NCI-H1436 treated with DMSO at 0.1 percent for 48 hours (cell line): ENCODE results near the gene DDX39B.
"Not testable (repeated sequence)": the region's sequence is repeated elsewhere in the genome, so short reads cannot be mapped to it uniquely, and the experiment has no call there.

ENCODE experiments used
- DNase-seq: peaks from one replicate; lab custom pipeline; 2025; lab: John Stamatoyannopoulos, UW

The DDX39B gene

DNA sequence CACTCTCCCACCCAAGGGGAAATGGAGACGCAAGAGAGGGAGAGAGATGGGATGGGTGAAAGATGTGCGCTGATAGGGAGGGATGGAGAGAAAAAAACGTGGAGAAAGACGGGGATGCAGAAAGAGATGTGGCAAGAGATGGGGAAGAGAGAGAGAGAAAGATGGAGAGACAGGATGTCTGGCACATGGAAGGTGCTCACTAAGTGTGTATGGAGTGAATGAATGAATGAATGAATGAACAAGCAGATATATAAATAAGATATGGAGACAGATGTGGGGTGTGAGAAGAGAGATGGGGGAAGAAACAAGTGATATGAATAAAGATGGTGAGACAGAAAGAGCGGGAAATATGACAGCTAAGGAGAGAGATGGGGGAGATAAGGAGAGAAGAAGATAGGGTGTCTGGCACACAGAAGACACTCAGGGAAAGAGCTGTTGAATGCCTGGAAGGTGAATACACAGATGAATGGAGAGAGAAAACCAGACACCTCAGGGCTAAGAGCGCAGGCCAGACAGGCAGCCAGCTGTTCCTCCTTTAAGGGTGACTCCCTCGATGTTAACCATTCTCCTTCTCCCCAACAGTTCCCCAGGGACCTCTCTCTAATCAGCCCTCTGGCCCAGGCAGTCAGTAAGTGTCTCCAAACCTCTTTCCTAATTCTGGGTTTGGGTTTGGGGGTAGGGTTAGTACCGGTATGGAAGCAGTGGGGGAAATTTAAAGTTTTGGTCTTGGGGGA, 34.3 kb upstream of the DDX39B start:
- no peak for DNase-seq

DNA sequence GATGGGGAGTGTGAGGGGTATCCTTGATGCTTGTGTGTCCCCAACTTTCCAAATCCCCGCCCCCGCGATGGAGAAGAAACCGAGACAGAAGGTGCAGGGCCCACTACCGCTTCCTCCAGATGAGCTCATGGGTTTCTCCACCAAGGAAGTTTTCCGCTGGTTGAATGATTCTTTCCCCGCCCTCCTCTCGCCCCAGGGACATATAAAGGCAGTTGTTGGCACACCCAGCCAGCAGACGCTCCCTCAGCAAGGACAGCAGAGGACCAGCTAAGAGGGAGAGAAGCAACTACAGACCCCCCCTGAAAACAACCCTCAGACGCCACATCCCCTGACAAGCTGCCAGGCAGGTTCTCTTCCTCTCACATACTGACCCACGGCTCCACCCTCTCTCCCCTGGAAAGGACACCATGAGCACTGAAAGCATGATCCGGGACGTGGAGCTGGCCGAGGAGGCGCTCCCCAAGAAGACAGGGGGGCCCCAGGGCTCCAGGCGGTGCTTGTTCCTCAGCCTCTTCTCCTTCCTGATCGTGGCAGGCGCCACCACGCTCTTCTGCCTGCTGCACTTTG, 33.6 kb upstream of the DDX39B start, which contains the start of gene TNF:
TSS of gene TNF (plus strand) at position 231 of the 567 bp plus-strand sequence. CDS start at position 408, 177 bp downstream.
- DNase-seq, result no peak

DNA sequence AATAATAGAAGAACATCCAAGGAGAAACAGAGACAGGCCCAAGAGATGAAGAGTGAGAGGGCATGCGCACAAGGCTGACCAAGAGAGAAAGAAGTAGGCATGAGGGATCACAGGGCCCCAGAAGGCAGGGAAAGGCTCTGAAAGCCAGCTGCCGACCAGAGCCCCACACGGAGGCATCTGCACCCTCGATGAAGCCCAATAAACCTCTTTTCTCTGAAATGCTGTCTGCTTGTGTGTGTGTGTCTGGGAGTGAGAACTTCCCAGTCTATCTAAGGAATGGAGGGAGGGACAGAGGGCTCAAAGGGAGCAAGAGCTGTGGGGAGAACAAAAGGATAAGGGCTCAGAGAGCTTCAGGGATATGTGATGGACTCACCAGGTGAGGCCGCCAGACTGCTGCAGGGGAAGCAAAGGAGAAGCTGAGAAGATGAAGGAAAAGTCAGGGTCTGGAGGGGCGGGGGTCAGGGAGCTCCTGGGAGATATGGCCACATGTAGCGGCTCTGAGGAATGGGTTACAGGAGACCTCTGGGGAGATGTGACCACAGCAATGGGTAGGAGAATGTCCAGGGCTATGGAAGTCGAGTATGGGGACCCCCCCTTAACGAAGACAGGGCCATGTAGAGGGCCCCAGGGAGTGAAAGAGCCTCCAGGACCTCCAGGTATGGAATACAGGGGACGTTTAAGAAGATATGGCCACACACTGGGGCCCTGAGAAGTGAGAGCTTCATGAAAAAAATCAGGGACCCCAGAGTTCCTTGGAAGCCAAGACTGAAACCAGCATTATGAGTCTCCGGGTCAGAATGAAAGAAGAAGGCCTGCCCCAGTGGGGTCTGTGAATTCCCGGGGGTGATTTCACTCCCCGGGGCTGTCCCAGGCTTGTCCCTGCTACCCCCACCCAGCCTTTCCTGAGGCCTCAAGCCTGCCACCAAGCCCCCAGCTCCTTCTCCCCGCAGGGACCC, 32.6 kb upstream of the DDX39B start:
- DNase-seq, result no peak

DNA sequence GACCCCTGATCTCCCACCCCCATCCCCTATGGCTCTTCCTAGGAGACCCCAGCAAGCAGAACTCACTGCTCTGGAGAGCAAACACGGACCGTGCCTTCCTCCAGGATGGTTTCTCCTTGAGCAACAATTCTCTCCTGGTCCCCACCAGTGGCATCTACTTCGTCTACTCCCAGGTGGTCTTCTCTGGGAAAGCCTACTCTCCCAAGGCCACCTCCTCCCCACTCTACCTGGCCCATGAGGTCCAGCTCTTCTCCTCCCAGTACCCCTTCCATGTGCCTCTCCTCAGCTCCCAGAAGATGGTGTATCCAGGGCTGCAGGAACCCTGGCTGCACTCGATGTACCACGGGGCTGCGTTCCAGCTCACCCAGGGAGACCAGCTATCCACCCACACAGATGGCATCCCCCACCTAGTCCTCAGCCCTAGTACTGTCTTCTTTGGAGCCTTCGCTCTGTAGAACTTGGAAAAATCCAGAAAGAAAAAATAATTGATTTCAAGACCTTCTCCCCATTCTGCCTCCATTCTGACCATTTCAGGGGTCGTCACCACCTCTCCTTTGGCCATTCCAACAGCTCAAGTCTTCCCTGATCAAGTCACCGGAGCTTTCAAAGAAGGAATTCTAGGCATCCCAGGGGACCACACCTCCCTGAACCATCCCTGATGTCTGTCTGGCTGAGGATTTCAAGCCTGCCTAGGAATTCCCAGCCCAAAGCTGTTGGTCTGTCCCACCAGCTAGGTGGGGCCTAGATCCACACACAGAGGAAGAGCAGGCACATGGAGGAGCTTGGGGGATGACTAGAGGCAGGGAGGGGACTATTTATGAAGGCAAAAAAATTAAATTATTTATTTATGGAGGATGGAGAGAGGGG, 31.7 kb upstream of the DDX39B start:
- no peak for DNase-seq

DNA sequence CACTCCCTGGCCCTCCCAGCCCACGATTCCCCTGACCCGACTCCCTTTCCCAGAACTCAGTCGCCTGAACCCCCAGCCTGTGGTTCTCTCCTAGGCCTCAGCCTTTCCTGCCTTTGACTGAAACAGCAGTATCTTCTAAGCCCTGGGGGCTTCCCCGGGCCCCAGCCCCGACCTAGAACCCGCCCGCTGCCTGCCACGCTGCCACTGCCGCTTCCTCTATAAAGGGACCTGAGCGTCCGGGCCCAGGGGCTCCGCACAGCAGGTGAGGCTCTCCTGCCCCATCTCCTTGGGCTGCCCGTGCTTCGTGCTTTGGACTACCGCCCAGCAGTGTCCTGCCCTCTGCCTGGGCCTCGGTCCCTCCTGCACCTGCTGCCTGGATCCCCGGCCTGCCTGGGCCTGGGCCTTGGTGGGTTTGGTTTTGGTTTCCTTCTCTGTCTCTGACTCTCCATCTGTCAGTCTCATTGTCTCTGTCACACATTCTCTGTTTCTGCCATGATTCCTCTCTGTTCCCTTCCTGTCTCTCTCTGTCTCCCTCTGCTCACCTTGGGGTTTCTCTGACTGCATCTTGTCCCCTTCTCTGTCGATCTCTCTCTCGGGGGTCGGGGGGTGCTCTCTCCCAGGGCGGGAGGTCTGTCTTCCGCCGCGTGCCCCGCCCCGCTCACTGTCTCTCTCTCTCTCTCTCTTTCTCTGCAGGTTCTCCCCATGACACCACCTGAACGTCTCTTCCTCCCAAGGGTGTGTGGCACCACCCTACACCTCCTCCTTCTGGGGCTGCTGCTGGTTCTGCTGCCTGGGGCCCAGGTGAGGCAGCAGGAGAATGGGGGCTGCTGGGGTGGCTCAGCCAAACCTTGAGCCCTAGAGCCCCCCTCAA, 30.5 kb upstream of the DDX39B start, which contains the start of gene LTA:
TSS of gene LTA (plus strand) at position 249 of the 871 bp plus-strand sequence. CDS start at position 703, 454 bp downstream.
- no peak for DNase-seq

DNA sequence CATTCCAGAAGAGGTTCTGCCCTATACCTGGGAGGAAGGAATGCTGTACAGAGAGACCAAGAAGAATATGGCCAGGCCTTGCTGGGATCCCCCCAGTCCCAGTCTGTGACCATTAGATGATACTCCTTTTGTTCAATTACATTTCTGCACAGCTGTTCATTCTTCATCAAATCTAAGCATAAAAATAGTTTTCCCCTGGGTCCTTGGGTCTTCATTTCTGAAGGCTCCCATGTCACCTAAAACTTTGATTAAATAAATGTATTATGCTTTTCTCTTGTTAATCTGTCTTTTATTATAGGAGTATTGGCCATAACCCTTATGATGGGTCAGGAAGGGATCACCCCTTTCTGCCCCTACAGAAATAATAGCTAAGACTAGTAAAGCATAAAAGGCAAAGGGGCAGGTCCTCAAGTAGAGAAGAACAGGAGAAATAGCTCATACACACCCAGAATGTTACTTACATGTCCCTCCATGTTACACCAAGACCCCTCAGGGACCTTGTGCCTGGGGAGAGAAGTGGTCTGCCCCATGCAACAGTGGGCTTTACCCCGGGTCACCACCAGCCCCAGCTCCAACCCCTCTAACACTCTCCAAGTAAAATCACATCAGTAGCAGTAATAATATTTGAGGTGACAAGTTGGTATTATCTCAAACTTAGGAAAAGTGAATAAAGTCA, 28.2 kb upstream of the DDX39B start:
- no peak for DNase-seq

DNA sequence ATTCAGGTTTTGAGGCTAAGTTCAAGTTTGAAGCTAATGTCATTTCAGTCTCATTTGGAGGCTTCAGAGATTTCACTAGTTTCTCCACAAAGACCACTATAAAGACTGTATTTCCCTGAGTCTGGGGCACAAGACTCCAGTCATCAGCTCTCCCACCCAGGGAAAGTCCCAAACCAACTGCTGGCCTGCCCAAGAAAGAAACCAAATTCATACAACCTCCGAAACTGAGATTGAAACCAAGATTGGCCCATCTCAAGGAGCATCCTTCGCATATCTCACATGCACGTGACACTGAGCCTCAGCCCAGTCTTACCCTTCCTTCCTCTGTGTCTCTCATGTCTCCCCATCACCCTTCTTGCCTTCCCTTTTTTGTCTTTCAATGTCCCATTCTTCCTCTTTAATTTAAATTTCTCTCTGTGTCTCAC, 26.7 kb upstream of the DDX39B start:
- DNase-seq, result no peak

DNA sequence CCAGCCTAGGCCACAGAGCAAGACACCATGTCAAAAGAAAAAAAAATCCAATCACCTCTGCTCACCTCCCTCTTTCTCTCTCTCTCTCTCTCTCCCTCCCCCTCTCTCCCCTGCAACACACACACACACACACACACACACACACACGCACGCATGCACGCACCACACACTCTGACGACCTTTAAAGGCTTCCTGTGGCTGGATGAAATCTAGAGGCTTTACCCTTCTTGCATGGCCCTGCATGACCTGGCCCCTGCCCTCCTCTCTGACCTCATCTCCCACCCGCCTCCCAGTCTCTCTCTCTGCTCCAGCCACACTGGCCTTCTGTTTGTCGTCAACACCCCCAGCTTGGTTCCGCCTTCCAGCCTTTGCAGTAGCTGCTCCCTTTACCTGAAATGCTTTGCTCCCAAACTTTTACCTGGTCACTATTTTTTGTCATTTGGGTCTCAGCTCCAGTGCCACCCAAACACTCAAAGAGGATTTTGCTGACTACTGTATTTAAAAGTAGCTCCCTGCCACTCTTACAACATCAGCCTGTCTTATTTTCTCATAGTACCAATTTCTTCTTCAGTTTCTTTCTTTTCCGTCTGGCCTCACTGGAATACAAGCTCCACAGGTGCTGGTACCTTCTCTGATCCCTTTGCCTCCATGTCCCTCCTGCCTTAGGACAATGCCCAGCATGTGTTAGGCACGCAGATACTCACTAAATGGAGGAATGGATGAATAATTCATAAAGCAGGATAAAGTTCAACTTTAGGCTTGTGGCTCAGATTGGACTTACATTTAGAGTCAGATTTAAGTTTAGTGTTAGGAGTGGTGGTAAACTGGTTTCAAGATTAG, 25.9 kb upstream of the DDX39B start:
- no peak for DNase-seq

DNA sequence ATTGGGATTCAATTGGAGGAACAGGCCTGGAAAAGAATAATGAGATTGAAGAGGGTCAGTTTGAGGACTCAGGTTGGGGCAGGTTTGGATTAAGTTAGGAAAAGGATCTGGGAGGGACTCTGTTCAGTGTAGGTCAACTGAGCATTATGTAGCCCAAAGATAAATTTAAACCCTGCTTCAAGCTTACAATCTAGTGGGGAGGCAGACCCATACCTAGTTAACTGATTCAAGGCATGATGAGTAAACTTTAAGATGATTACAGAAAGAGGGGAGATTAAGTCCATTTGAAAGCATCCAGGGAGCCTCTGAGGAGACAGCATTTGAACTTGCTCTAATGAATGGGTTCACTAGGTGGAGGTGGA, 18.9 kb upstream of the DDX39B start:
- DNase-seq, result no peak

DNA sequence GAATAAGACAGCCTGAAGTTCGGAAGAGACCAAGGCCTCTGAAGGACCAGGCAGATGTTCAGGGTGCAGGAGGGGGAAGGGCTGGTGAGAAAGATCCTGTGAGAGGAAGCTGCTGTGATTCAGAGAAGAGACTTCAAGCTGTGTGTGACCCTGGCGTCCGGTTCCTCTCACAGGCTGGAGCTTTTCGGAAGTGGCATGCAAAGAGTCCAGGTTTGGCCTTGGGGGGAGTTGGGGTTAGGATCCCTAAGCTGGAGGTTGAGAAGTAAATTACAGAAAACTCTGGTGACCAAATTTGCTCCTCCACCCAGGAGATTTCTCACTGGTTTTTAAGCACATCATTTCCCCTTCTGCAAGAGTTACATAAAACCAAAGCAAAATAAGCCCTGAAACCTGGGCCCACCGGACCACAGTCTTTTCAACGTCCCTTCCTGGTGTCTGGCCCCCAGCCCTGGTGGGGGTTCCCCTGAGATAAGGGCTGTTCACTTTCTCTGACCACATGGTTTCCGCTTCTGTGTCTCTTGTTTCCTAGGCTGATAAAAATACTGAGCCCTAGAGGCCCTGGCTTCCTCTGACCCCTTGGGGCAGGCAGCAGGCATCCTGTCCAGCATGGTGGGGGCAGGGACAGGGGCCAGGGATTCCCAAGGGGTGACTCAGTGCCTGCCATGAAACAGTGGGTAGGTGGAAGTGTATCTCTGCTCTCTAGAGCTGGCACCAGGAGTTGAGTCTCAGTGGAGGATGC, 18.3 kb upstream of the DDX39B start:
- DNase-seq, result no peak

DNA sequence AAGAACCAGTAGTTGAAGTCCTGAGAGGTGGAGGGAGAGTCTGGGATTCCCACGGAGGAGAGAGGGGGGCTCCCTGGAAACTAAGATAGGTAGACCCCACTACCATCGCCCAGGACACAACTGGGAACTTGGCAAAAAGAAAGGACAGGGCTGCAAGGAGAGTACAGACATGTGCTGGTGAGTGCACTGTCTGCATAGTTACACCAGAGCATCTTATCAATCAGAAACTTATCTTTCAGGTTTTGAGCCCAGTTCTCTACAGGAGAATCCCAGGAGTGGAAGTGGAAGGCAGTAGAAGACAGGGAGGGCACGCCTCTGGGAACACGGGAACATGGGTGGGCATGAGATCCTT, 17.8 kb upstream of the DDX39B start:
- DNase-seq, result no peak

DNA sequence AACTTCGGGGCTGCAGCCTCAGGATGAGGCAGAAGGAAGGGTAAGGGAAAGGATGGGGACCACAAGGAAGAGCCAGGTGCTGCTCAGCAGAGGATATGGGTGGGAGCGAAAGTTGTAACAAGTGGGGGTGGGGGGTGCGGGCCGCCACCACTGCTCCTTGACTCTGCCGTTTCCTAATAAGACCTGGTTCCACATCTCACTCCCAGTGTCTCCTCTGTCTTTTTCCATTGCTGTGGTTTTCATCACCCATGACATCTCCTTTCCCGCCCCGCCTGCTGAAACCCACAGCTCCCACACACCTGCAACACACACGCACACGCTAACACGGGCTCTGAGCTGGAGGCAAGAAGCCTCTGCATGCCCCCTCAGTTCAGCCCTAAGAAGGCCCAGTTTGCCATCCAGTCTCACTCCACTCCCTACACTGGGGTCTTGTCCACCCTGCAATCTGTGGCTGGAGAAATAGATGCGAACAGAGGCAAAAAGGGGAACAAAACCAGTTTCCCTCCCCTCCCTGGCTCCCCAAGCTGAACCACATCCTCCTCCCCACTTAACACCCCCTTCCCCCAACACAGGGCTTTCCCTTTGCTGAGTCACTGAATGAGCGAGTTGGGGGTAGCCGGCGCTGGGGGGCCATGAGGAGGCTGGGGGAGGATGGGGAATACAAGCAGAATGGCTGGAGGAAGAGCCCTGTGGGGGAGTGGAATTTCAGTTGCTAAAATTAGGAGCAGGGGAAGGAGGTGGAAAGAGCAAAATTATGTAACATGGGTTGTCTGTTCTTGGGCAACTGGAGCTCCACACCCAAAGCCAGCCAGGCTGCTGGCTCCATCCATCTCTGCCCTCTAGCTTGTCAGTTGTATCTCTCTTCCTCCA, 17.1 kb upstream of the DDX39B start:
- DNase-seq, result no peak

DNA sequence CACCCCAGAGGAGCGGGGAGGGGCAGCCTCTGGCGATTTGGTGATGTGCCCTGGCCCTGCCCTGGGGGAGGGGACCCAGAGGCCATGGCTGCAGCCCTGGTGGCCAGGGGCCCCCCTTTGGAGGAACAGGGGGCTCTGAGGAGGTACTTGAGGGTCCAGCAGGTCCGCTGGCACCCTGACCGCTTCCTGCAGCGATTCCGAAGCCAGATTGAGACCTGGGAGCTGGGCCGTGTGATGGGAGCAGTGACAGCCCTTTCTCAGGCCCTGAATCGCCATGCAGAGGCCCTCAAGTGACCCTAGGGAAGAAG, 16.5 kb upstream of the DDX39B start:
- no peak for DNase-seq

DNA sequence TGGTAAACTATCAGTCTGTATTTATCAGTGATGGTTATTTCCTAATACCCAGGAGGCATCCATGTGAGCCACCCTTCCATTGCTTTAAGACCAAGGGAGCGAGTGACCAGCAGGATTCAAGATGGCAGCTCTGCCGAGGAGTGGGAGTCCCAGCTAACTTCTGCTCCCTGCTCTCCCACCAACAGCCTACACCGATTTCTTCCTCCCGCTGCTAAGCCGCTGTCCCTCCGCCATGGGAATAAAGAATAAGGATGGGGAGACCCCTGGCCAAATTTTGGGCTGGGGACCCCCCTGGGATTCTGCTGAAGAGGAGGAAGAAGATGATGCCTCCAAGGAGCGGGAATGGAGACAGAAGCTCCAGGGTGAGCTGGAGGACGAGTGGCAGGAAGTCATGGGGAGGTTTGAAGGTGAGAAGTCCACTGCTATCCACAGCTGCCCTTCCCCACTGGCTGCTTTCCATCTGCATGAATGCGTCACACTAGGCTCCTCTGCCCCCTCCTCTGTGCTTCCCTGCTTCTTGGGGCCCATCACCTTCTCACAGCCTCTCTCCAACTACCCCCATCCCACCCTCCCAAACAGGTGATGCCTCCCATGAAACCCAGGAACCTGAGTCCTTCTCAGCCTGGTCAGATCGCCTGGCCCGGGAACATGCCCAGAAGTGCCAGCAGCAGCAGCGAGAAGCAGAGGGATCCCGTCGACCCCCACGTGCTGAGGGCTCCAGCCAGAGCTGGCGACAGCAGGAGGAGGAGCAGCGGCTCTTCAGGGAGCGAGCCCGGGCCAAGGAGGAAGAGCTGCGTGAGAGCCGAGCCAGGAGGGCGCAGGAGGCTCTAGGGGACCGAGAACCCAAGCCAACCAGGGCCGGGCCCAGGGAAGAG, 15.9 kb upstream of the DDX39B start:
- no peak for DNase-seq

DNA sequence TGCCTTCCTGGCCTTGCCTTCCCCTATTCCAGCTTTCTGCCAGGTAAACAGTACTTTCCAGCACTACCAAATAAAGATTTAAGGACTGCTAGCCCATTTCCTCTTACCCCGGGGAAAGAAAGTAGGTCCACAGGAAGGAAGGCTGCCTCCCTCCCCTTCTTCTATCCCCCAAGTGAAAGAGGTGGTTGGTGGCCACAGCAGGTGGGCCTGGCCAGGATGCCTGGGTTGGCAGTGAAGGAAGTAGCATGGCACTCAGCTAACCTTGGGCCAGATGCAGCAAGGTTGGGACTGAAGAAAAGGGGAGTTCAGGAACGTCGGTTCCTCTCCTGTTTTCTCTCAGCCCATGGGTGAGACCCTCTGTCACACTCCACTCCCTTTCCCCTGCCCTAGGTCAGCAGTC, 14.5 kb upstream of the DDX39B start:
- DNase-seq, result no peak

DNA sequence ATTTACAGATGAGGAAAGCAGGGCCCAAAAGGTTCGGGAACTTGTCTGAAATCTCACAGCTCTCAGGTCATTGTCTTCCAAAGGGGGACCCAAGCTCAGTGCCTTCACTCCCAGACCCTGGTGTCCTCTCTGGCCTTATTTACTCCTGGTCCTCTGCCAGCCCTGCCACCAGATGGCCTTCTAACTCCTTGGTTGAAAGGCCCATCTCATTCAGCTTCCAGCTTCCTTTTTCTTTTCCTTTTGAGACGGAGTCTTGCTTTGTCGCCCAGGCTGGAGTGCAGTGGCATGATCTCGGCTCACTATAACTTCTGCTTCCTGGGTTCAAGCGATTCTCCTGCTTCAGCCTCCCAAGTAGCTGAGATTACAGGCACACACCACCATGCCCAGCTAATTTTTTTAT, 9.6 kb upstream of the DDX39B start:
- not testable (repeated sequence) for DNase-seq

DNA sequence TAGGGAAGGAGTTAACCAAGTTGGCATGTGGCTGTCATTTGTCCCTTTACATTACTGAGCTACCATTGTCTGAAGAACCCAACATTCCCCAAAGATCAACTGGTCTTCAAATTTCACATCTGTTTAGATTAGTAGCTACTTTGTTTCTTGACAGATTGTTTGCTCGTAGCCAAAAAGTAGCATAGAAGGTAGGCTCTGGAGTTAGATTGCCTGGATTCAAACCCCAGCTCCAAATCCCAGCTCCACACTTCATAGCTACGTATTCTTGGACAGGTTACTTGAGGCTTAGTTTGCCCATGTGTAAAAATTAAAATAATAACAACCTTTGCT, 6.7 kb upstream of the DDX39B start:
- no peak for DNase-seq
